Measurements from ENCODE around the gene SAMM50.

SAMM50 gene

DNA sequence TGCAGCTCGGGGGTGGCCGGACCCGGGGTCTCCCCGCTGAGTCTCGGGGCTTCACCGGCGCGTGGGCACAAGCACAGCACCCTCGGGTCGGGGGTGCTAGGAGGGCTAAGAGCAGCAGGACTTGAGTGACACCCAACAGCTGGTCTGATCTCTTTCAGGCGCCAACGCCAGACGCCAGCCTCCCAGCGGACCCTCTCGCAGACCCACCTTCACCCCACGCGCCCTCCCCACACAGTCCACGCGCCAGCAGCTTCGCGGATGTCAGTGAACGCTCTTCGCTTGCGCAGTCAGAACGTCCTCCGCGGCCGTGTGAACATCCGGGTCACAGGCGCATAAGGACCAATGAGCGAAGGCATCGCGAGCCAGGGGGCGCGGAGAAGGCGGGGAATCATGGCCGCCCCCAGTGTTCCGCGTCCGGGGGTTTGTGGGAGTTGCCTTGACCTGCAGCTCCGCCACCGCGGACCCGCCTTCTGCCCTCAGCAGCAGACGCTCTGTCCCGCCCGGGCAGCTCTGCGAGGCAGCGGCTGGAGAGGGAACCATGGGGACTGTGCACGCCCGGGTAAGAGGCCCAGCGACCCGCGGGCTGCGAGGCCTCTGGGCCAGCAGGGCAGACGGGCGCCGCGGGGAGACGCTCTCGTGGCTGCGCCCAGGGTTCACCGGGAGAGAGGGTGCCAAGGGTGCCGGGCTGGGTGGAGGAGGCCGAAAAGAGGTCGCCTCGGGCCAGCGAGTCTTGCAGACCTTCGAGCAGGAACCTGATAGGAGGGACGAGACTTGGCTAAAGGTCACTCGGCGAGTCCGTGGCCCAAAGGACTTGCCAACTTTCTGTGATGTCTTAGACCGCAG, at the start of gene SAMM50:
Gene SAMM50 (plus strand): TSS at position 403 of the 843 bp plus-strand sequence. CDS start 136 bp downstream, at position 539.
- DNase-seq = peak; percentile 90

DNA sequence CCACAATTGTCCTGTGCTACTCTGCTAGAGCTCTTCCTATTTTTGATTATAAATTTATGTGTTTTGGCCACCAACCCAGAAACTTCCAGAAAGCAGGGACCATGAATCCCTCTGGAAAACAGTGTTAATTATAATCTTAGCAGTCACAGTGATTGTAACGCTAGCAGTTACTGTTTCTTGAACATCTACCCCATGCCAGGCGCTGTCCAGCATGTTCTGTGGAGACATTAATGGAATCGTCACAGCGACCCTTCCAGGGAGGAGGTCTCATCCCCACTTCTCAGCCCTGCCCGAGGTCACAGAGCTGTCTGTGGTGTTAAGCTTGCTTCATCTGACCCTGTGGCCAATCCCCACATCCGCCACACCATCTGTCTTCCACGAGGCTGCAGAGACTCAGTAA, 49.6 kb upstream of the SAMM50 start:
- no peak for DNase-seq

DNA sequence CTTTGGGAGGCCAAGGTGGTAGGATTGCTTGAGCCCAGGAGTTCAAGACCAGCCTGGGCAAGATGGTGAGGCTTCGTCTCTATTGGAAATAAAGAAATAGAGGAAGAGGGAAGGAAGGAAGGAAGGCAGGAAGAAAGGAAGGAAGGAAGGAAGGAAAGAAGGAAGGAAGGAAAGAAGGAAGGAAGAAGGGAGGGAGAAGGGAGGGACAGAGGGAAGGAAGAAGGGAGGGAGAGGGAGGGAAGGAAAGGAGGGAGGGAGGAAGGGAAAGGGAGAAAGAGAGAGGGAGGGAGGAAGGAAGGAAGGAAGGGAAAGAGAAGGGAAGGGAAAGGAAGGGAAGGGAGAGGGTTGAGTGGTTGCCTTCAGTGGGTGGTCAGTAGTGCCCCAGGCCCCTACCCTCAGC, 45.5 kb upstream of the SAMM50 start:
- DNase-seq = no peak

DNA sequence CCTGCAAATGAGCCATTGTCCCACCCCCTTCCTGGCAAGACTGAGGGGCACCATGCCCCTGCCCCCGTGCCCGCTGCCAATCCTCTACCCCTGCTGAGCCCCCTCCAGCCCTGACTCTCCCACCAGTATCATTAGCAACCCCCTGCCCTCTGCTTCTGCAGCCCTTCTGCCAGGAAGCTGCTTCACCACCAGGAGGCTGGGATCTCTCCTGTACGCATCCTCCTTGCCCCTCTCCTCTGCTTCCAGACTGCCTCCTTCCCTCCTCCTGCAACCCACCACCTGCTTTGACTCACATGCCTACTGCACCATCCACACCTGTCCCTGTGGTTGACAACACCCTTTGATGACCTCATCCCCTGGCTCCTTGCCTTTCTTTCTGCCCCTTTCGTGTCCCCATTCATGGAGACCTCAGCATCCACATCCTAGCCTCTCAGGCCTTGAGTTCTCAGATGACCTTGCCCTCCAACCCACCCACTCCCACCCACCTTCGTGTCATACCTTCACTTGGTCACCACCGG, 45.0 kb upstream of the SAMM50 start:
- no peak for DNase-seq

DNA sequence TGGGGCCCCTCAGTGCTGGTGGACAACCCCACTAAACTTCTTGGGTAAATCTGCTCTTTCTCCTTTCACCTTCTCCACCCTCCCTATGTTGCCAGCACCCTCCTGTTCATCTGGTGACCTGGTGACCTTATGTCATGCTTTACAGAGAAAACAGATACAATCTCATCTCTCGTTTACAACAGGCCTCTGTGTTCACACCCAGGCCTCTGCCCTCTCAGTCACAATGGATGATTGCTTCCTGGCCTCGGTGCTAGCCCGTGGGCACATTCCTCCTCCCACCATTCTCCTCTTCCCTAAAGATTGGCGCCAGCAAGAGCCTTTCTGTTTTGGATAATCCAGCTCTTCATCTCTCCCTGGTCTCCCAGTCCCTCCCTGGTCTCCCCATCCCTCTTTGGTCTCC, 43.9 kb upstream of the SAMM50 start:
- DNase-seq = no peak

DNA sequence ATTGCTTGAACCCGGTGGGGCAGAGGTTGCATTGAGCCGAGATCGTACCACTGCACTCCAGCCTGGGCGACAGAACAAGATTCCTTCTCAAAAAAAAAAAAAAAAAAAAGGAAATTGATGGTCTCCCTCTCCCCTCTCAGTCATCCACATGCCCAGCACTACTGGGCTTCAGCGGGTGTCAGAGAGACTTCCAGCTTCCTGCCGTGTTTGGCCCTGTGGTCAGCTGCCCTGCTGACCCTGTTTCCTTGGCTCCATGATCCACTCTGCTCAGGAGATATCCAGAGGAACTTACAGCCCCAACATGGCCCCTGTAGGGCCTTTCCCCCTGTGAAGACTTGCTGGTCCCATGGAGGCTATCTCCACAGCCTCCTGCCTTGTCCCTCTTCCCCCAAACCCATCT, 37.7 kb upstream of the SAMM50 start:
- DNase-seq = no peak

DNA sequence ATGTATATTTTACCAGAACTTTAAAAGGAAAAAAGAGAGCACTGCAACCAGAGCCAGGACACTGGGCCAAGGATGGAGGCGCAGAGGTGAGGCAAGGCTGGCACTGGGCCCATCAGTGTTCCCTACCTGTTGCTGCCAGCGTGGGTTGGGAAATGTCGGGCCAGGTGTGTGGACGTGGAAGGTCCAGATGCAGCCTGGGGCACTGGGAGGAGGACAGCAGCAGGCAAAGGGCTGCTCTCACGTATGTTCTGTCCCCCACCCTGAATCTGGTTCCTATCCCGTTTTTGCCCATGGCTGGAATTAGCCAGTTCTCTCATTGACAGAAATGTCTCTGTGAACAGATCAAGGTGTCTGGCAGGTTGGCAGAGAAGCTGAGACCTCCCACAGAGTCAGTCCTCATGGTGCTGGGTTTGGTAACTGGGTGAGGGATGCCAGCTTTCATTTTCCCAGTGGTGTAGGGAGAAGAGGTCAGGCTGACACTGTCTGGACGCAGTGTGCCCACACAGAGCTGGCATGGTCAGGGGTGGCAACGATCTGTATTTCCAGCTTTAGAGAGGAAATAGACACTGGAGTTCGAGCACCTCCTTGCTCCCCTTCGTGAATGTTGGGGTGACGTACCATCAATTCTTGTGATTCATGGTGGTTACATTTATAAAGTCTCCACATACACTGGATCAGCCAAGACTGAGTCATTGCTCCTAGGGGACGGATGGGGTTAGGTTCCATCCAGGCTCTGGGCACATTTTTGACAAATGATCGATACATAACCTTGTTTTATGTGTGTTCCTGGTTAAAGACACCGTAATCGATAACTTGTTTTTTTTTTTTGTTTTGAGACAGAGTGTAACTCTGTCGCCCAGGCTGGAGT, 35.9 kb upstream of the SAMM50 start:
- DNase-seq = no peak

DNA sequence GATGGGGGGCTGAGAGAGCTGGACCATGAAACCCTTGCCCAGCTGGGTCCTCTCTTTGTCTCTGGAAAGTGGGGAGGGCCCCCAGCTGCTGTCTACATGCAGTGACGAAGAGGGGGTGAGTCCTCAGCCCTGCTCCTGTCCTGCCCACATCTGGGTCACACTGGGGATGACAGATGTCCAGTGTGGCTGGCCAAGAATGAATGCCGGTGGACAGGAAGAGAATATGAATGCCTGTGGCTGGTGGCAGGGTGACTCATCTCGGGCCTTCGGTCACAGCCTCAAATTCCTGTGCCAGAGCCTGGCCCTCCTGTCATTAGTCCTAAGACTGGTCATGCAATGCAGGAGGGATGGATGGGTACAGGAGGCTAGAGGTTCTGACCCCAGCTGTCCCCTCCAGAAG, 33.9 kb upstream of the SAMM50 start:
- no peak for DNase-seq

DNA sequence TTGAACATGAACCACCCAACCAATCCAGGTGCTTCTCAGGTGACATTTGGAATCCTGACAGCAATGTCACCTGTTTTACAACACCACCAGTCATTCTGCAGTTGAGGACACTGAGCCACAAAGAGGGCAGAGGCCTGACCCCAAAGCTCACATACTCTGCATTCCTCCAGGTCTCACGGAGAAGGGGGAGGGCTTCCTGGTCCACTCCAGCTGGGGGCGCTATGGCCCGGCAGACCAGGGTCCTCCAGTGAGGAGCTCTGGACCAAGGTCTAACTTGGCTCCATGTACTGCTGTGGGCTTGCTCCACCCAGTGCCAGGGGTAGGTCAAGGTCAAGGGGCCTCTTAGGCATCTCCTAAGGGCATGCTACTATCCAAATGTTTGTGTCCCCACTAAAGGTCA, 33.1 kb upstream of the SAMM50 start:
- no peak for DNase-seq

DNA sequence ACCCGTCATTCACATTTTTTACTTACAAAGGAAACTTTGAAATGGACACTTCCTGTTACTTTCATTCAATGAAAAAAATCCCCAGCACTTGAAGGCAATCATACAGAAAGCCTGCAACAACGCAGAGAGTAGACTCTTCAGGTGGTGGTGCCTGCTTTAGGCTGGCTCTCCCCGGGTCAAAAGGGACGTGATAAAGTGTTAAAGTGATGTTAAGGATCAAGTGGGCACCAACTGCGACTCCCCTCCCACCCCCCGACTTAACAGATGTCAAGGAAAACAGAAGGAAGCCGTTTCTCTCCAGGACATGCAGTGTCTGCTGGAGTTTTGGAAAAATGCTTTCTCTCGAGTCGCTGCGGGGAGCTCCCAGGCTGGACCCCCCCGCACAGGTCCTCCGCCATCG, 32.1 kb upstream of the SAMM50 start:
- no peak for DNase-seq

DNA sequence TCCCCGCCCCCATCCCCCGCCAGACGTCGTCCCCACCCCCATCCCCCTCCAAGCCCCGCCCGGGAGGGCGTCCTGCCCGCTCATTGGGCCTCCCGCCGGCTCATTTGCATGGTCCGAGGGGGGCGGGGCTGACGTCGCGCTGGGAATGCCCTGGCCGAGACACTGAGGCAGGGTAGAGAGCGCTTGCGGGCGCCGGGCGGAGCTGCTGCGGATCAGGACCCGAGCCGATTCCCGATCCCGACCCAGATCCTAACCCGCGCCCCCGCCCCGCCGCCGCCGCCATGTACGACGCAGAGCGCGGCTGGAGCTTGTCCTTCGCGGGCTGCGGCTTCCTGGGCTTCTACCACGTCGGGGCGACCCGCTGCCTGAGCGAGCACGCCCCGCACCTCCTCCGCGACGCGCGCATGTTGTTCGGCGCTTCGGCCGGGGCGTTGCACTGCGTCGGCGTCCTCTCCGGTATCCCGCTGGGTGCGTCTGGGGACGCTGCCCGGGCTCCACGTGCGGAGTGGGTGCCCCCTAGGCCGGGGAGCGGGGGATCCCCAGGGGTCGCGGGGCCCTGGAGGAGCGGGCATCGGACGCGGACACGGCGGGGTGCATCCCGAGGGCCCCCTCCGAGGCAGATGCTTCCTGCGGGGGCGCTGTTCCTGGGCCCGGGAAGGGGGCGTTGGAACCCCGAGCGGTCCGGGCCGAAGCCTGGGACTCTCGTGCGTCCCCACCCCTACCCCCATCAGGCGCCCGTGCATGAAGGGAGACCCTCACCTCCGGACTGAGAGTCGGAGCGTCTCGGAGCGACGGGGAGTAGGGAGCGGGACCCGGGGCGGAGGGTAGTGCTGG, 31.4 kb upstream of the SAMM50 start, which contains the start of gene PNPLA3:
Gene PNPLA3 (plus strand): TSS at position 175 of the 834 bp plus-strand sequence. CDS start 107 bp downstream, at position 282.
- DNase-seq = peak; percentile 80

DNA sequence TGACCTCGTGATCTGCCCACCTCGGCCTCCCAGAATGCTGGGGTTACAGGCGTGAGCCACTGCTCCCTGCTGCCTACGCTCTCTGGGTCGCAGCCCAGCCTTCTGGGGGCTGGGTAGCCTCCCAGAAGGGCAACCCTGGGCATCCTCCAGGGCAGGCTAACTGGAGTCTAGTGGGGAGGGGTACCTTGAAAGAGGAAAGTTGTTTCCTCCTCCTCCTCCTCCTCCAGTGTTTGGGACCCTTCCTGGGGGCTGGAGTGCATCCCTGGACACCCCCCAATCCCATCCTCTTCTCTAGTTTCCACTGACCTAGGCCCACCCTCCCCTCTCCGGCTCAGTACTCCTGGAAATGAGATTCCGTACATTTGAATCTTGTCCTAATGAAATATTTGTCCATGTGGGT, 30.4 kb upstream of the SAMM50 start:
- no peak for DNase-seq

DNA sequence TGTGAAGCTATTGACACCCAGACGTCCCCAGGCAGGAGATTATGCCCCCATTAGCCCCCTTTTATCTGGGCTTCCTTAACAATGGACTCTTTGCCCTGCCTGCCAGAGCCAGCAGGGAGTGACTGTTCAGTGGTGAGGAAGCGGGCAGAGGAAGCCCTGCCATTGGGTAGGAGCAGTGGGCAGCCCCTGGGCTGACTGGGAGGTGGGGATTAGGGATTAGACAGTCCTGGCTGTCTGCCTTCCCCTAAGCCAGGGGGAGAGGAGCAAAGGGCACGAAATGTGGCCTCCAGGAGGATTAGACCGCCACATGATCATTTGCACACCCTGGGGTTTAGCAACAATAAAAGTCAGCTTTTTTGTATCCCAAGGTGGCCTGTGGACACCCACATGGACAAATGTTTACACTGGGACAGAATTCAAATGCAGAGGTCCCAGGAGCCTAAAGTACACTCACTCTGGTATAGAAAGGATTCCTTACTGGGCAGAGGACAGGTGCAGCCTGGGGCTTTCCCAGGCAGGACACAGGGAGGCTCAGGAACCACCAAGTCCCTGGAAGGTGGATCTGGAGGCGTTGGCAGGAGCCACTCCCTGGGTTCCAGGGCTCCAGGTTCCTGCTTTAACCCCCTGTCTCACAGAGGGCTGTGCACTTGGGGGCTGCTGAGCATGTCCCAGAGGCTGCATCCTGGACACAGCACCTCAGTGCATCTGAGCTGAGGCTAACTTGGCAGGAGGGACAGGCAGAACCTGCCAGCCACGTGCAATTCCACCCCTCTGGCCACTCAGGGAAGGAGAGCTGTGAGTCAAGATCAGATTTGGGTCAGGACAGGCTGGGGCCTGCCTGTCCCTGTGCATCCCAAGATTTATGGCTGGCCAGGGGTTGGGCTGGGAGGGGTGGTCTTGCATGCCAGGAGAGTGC, 29.6 kb upstream of the SAMM50 start:
- no peak for DNase-seq

DNA sequence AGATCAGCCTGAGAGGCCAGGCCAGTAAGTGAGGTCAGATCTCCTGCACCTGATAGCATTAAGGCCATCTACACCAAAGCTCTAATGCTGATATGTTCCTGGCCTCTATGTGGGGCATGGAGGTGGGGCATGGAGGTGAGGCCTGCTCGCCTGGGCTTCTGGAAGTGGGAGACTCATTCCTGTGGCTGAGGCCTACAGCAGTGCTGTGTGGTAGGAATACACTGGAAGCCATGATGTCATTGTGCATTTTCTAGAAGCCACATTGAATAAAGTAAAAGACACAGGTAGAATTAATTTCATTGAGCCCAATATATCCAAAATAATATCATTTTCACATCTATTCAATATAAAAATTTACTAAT, 28.9 kb upstream of the SAMM50 start:
- DNase-seq = no peak

DNA sequence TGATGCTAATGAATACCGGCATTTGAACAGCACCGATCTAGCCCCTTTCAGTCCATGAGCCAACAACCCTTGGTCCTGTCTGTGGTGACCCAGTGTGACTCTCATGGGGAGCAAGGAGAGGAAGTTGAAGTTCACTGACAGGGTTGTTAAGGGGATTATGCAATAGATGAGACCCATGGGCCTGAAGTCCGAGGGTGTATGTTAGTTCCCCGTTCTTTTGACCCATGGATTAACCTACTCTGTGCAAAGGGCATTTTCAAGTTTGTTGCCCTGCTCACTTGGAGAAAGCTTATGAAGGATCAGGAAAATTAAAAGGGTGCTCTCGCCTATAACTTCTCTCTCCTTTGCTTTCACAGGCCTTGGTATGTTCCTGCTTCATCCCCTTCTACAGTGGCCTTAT, 26.8 kb upstream of the SAMM50 start:
- no peak for DNase-seq

DNA sequence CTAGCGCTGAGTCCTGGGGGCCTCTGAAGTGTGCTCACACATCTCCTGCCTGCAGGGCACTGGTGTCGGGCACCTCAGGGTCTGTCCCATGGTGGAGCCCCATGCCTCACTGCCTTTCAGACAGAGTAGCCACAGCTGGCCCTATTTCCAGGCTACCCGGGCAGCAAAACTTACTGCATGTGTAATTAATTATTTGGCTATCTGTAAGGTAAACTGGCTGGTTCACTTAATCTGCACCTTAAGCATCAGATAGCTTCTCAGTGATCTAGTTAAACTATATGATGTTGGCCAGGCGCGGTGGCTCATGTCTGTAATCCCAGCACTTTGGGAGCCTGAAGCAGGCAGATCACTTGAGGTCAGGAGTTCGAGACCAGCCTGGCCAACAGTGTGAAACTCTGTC, 26.3 kb upstream of the SAMM50 start:
- no peak for DNase-seq

DNA sequence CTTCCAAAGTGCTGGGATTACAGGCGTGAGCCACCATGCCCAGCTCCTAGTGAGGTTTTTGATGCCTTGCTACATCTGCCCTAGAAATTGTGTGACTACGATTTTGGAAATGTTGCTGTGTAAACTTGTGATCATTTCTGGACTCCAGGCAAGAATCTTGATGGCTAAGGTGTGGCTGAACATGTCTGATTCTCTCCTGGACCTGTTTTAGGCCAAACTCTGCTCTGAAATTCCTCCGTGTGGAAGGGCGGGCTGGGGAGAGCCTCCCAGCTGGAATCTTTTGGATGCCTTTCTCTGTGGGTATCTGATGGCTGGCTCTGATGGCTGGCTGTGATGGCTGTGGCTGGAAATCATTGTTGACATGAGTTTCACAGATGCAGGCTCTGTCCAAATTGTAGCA, 23.5 kb upstream of the SAMM50 start:
- no peak for DNase-seq

DNA sequence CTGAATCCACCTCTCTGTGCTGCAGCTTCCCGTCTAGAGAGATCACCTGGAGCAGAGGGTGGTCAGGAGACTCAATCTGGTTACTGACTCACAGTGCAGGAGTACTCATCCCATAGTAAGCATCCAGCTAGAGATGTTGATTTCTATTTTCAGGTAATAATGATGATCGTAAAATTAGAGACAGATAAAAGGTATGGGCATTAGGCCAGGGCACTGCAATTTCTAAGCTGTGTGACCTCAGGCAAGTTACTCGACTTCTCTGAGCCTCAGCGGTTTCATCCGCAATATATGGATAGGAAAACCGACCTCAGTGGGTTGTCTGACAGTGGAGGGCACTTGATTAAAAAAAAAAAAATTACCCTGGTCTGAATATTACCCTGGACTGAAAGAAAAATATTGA, 13.8 kb upstream of the SAMM50 start:
- no peak for DNase-seq

DNA sequence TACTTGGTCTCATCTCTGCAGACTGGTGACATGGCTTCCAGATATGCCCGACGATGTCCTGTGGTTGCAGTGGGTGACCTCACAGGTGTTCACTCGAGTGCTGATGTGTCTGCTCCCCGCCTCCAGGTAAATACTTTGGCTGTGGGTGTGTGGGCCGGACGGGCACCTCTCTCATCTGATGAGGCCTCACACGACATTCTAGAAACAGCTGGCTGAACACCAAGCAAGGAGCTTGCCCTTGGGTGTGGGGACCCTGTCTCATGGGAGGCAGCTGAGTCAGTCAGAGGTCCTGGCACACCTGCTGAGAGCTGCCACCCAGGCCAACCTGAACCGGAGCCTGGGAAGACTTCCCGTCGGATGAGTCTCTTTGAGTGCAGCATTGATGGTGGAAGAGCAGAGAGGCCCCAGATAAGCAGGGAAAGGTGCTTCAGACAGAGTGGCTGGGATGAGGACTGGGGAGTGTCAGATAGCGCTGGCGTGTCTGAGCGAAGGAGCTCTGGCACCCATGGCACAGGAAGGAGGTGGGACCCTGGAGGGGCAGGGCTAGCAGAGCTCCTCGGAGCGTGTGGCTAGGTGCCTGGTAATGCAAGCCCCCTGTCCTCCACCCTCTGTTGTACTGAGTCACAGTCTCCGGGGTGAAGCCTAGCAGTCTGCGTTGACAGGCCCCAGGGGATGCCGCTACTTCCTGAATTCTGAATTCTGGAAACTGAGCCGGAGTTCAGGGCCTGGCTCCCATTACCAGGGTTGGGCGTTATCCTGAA, 10.4 kb upstream of the SAMM50 start:
- DNase-seq = no peak

DNA sequence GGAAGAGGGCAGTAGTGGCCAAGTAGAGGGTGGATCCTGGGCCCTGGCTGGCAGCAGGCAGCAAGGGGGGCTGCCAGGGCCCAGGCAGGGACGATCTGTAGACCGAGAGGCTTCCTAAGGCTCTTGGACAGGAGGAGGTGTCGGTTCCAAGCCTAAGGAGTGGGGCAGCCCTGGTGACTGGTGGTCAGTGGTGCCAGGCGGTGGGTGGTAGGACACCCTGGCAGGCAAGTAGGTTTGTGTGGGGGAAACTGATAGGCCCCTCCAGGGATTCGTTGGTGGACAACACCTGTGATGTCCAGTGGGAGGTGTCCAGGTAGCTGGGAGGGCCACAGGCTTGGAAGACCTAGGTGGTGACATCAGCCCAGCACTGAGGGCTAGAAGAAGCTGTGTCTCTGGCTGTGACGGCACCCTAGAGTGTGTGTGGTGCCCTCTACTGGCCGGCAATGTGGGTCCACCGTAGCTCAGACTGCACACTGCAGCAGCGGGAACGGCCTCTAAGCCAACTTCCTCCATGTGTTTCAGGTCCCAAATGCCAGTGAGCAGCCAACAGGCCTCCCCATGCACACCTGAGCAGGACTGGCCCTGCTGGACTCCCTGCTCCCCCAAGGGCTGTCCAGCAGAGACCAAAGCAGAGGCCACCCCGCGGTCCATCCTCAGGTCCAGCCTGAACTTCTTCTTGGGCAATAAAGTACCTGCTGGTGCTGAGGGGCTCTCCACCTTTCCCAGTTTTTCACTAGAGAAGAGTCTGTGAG, 9.4 kb upstream of the SAMM50 start:
- peak; percentile 68 for DNase-seq

DNA sequence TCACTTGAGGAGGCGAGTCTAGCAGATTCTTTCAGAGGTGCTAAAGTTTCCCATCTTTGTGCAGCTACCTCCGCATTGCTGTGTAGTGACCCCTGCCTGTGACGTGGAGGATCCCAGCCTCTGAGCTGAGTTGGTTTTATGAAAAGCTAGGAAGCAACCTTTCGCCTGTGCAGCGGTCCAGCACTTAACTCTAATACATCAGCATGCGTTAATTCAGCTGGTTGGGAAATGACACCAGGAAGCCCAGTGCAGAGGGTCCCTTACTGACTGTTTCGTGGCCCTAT, 8.9 kb upstream of the SAMM50 start:
- no peak for DNase-seq
